ENCODE measurements around the gene ZNF639.
"Not testable (repeated sequence)": the region's sequence is repeated elsewhere in the genome, so short reads cannot be mapped to it uniquely, and the experiment has no call there.

Gene ZNF639

DNA sequence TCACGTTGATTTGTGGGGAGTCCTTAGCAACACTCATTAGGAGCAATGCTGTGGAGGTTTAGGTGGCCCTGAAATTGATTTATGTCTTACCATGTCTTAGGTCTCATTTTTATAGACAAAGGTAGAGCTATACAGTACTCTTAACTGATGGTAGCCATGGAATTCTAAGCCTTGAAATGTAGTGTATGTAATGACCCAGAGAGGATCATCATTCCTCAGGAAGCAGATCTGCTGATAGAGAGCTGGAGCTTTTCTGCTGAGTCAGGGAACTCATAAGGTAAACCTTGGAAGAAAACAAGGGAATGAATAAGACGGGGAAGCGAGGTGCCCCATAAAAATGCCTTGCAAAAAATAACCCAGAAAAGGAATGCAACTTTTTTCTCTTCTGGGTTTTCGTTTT, 34.0 kb upstream of the ZNF639 start:
- Histone ChIP-seq H3K27ac (no peak overlapping the region), H3K9ac (no peak overlapping the region), H4K20me1 (no peaks in the 10 kb centered on the region), H3K9me3 (replicated peaks in 1 of 11) (no peaks in the 10 kb centered on the region), H3K27me3 (no peaks in the 10 kb centered on the region), H3K4me3 (no peak overlapping the region), H3K36me3 (no peaks in the 10 kb centered on the region), H3K4me1 (peaks cover 0 to 6% (median 0%) of the 10 kb centered on the region in 10 experiments; a peak in 1 of 20 replicates), H3K4me2 (no peak overlapping the region)
- no peak for TF ChIP-seq Cebpa-rat (IDR thresholded peaks at IDR 0.05)

DNA sequence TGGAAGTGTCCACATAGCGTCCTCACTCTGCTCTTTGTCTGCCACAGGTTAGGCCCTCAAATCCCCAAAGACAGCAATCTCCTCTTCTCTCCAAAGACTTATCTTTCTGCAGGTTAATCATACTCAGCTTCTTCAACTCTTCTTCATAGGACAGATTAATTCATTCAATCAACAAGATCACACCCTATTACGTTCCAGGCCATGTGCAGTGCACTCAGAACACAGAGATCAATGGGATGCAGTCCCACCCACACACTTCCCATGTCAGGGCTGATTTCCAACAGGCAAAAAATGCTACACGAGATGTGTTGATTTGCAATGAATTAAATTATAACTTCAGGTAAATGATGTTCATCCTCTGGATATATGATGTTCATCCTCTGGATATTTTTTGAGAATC, 33.5 kb upstream of the ZNF639 start:
- Histone ChIP-seq H3K27me3 (no peaks in the 10 kb centered on the region), H3K9ac (no peak overlapping the region), H3K9me3 (replicated peaks in 1 of 11) (no peaks in the 10 kb centered on the region), H3K4me1 (peaks cover 0 to 6% (median 0%) of the 10 kb centered on the region in 10 experiments; a peak in 1 of 20 replicates), H3K4me3 (no peak overlapping the region), H3K27ac (no peak overlapping the region), H3K4me2 (no peak overlapping the region), H3K36me3 (no peaks in the 10 kb centered on the region), H4K20me1 (no peaks in the 10 kb centered on the region)
- no peak for TF ChIP-seq Cebpa-rat (IDR thresholded peaks at IDR 0.05)

DNA sequence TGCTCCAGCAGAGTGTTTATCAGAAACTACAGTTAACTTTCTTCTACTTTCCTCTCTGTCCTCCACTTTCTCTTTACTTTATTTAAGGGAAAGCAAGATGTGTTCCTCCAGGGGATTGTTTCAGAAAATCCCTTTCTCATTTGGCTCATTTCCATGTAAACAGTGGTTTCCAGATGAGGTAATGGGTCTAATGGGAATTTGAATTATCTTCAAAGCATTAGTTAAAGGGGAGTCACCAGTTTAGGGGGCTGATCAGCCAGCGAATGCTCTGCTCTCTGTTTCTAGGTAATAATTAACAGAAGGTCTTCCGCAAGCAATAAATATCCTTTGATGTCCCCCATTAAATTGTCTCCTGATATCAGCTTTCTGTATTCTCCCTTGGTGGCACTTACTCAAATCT, 30.4 kb upstream of the ZNF639 start:
- Histone ChIP-seq H3K4me3 (no peak overlapping the region), H4K20me1 (no peaks in the 10 kb centered on the region), H3K36me3 (no peaks in the 10 kb centered on the region), H3K27ac (no peak overlapping the region), H3K9ac (no peak overlapping the region), H3K4me1 (no peaks in the 10 kb centered on the region; a peak in 1 of 20 replicates), H3K4me2 (no peak overlapping the region), H3K9me3 (replicated peaks in 1 of 11) (no peaks in the 10 kb centered on the region), H3K27me3 (no peaks in the 10 kb centered on the region)
- TF ChIP-seq Cebpa-rat (IDR thresholded peaks at IDR 0.05), result no peak

DNA sequence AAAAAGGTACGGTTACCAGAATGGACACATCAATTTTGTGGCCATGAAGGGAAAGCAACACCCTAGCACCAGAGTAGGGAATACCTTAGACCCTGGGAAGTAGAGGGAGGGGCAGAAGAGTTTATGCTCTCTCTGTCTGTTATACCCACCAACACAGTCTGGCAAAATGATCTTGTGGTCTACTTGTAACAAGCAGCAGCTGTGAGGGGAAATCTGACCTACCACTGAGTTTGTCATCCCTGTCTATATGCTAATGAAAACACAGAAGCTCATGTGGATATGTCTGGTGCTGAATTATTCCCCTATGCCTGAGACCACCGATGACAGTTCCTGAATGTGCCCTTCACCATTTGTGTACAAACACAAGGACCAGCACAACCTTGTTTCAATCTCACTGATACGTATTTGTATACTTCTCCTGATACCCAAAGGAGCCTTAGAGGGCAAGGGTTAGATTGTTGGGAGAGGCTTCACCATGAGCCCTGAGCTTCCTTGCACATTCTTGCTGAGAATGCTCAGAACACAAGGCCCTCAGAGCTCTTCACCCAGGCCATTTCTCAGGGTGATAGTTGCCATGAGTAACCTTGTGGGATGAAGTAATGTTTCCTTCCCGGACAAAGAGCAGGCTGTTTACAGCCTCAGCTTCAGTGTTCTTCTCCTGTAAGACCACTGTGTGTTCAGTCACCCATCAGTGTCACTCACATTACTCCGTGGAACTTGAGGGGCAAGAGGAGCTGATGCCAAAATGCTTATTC, 24.7 kb upstream of the ZNF639 start:
- Histone ChIP-seq H3K4me1 (no peaks in the 10 kb centered on the region; a peak in 1 of 20 replicates), H3K9ac (no peak overlapping the region), H3K4me2 (no peak overlapping the region), H3K27ac (no peak overlapping the region), H3K36me3 (no peaks in the 10 kb centered on the region), H4K20me1 (no peaks in the 10 kb centered on the region), H3K4me3 (no peak overlapping the region), H3K27me3 (no peaks in the 10 kb centered on the region), H3K9me3 (replicated peaks in 1 of 11) (peaks cover 0 to 10% (median 6%) of the 10 kb centered on the region in 11 experiments; a peak in 4 of 22 replicates)
- no peak for TF ChIP-seq Cebpa-rat (IDR thresholded peaks at IDR 0.05)

DNA sequence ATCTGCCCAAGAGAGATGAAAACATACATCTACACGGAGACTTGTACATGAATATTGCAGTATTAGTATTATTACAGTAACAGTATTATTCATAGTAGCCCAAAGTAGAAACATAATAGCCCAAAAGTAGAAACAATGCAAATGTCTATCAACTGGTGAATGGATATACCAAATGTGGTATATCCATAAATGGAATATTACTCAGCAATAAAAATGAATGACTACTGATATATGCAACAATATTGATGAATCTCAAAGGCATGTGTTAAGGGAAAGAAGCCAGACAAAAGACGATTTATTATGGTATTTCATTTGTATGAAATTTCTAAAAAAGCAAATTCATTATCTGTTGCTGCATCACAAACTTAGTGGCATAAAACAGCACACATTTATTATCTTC, 23.5 kb upstream of the ZNF639 start:
- no peak for TF ChIP-seq Cebpa-rat (IDR thresholded peaks at IDR 0.05)
- Histone ChIP-seq H3K9ac (no peak overlapping the region), H3K27me3 (no peaks in the 10 kb centered on the region), H3K4me2 (no peak overlapping the region), H3K4me1 (no peaks in the 10 kb centered on the region; a peak in 1 of 20 replicates), H3K36me3 (no peaks in the 10 kb centered on the region), H3K4me3 (no peak overlapping the region), H3K27ac (no peak overlapping the region), H4K20me1 (no peaks in the 10 kb centered on the region), H3K9me3 (replicated peaks in 1 of 11) (peaks cover 0 to 10% (median 6%) of the 10 kb centered on the region in 11 experiments; a peak in 4 of 22 replicates)

DNA sequence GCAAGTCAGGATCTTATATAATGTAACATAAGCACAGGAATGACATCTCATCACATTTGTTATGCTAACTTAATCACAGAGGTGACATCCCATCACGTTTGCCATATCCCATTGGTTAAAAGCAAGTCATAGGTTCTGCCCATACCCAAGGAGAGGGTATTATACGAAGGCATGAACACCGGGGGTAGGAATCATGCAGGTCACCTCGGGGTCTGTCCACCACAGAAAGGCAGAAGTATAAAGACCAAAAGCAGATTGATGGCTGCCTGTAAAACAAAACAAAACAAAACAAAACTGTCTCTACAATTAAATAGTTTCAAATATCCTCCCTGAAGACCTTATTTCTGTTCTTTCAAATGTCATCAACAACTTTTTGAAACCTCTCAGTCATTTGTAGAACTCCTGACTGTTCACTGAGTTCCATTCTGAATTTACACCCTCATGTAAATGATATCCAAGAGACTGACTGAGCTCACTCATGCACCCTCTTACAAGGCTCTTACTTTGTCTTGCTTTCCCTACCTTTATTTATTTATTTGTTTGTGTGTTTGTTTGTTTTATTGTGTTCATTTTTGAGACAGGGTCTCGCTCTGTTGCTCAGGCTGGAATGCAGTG, 22.7 kb upstream of the ZNF639 start:
- Histone ChIP-seq H3K27ac (no peak overlapping the region), H3K4me1 (no peaks in the 10 kb centered on the region), H3K4me2 (no peak overlapping the region), H3K36me3 (no peaks in the 10 kb centered on the region), H3K4me3 (no peak overlapping the region), H3K9me3 (replicated peaks in 1 of 11) (peaks cover 0 to 10% (median 6%) of the 10 kb centered on the region in 11 experiments; a peak in 4 of 22 replicates), H3K9ac (no peak overlapping the region), H4K20me1 (no peaks in the 10 kb centered on the region), H3K27me3 (no peaks in the 10 kb centered on the region)
- TF ChIP-seq Cebpa-rat (IDR thresholded peaks at IDR 0.05), result no peak

DNA sequence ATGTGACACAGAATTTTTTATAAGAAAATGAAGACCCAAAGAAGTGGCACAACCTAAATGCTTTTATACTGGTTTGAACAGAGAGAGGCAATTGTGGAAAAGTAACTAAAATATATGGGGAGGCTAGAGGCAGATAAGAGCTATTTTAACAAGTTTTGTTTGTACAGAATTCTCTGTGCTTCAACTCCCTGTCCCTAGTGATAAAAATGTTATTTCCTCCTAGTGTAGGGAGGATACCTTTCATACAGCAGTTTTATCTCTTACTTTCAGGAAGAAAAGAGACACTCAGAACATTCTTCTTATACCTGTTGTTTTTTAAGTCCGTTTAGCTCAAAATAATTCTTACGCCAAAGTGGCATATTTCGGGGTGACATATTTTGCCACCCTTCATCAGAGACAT, 21.2 kb upstream of the ZNF639 start:
- no peak overlapping the region for H3K4me2 ChIP-seq
- no peak for TF ChIP-seq Cebpa-rat (IDR thresholded peaks at IDR 0.05)

DNA sequence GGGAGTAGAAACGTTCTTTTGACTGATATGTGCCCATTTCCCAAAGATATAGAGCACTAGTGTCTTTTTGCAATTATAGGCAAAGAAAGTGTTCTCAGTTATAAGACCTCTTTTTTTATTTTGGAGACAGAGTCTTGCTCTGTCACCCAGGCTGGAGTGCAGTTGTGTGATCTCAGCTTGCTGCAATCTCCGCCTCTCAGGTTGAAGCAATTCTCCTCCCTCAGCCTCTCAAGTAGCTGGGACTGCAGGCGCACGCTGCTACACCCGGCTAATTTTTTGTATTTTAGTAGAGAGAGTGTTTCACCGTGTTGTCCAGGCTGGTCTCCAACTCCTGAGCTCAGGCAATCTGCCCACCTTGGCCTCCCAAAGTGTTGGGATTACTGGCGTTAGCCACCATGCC, 20.7 kb upstream of the ZNF639 start:
- Histone ChIP-seq H3K9ac (no peak overlapping the region), H3K4me1 (no peaks in the 10 kb centered on the region), H3K36me3 (no peaks in the 10 kb centered on the region), H3K27ac (no peak overlapping the region), H3K27me3 (no peaks in the 10 kb centered on the region), H4K20me1 (no peaks in the 10 kb centered on the region), H3K4me2 (no peak overlapping the region), H3K4me3 (no peak overlapping the region), H3K9me3 (replicated peaks in 1 of 11) (peaks cover 0 to 10% (median 6%) of the 10 kb centered on the region in 11 experiments; a peak in 4 of 22 replicates)
- TF ChIP-seq Cebpa-rat (IDR thresholded peaks at IDR 0.05), result no peak

More for the DNA sequence above, 21.2 kb upstream of the ZNF639 start:
- Histone ChIP-seq H3K9ac (no peak overlapping the region), H3K9me3 (replicated peaks in 1 of 11) (peaks cover 0 to 10% (median 6%) of the 10 kb centered on the region in 11 experiments; a peak in 4 of 22 replicates), H4K20me1 (no peaks in the 10 kb centered on the region), H3K4me1 (no peaks in the 10 kb centered on the region), H3K36me3 (no peaks in the 10 kb centered on the region), H3K27me3 (no peaks in the 10 kb centered on the region), H3K4me3 (no peak overlapping the region), H3K27ac (no peak overlapping the region)

DNA sequence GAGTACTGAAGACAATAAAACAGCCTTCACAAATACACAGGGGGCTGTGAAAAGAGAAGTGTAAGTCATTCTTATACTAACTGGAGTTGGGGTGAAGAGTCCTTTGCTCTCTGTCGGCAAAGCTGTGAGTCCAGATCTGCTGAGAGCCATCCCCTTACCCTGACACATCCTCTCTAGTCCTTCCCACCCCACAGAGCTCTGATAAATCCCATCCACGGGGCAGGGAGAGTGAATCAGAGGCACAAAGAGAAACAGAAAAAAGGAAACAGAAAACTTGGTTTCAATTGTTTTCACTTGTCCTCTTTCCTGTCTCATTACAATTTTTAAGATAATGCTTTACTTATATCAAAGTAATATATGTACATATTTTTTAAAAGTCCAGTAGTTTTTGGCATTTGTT, 18.2 kb upstream of the ZNF639 start:
- H4K20me1 ChIP-seq, result no peaks in the 10 kb centered on the region
- H3K4me2 ChIP-seq, result no peak overlapping the region
- H3K27ac ChIP-seq, result no peak overlapping the region
- no peak overlapping the region for H3K9ac ChIP-seq
- no peak overlapping the region for H3K4me3 ChIP-seq
- H3K36me3 ChIP-seq, result no peaks in the 10 kb centered on the region
- no peaks in the 10 kb centered on the region for H3K4me1 ChIP-seq
- peaks cover 0 to 3% (median under 1%) of the 10 kb centered on the region in 11 experiments; a peak in 3 of 22 replicates for H3K9me3 ChIP-seq (replicated peaks in 1 of 11)
- TF ChIP-seq Cebpa-rat (IDR thresholded peaks at IDR 0.05), result no peak
- no peaks in the 10 kb centered on the region for H3K27me3 ChIP-seq

DNA sequence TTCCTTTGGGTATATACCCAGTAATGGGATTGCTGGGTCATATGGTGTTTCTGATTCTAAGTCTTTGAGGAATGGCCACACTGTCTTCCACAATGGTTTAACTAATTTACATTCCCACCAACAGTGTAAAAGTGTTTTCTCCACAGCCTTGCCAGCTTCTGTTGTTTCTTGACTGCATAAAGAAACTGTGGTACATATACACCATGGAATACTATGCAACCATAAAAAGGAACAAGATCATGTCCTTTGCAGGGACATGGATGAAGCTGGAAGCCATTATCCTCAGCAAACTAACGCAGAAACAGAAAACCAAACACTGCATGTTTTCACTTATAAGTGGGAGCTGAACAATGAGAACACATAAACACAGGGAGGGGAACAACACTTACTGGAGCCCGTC, 15.5 kb upstream of the ZNF639 start:
- not testable (repeated sequence) for H3K4me1 ChIP-seq; H3K27me3 ChIP-seq; H3K9ac ChIP-seq; H3K4me3 ChIP-seq; H3K9me3 ChIP-seq (replicated peaks in 1 of 11); H3K27ac ChIP-seq; H3K4me2 ChIP-seq; H3K36me3 ChIP-seq; H4K20me1 ChIP-seq

Data from BLaER1 treated with 17β-estradiol and CSF1 and Interleukin-3, amounts not matched to agents 10 nM and 100 nM (cell line).